ENCODE results near the gene GMNC.
"Not testable (repeated sequence)": the region's sequence is repeated elsewhere in the genome, so short reads cannot be mapped to it uniquely, and the experiment has no call there.

The GMNC gene

DNA sequence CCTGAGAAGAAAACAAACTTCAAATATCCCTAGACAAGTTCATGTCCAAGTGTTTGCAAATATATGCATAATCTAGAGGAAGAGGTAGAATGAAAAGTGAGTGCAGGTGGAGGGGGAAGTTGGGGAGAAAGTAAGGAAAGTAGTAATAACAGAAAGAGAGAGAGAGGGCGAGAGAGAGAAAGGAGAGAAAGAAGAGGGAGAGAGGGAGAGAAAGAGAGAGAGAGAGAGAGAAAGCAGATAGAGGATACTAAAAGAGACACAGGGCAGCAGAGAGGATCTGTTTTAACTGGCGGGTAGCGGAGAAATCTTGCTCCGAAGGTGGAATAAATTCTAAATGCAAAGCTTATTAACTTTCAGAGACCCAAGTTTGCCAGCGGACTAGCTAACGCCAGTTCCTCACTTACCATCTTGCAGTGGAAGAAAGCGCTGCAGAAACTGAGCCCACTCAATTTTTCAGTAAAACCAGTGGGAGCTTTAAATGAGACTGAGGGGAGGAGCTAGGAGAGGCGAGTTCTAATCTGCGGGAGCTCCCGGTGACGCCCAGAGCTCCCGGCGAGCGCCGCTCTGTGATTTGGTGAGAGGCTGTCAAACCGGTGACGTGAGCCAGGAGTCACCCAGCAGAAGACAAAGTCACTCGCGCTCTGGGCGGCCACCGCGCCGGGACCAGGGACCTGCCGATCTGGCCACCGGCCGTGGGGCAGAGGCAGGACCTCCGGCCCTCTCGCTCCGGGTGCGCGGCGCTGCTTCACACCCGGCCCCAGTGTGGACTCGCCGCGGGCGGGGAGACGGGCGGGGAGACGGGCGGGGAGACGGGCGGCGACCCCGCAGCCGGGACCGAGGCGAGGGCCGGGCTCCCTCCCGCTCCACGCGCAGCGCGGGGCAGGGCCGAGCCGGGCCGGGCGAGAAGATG, at the start of gene GMNC:
Gene GMNC (minus strand): TSS at position 486 of the 910 bp plus-strand sequence. CDS start 79 bp downstream, at position 407.
- DNase-seq (ENCODE audit: low read depth), result no peak

DNA sequence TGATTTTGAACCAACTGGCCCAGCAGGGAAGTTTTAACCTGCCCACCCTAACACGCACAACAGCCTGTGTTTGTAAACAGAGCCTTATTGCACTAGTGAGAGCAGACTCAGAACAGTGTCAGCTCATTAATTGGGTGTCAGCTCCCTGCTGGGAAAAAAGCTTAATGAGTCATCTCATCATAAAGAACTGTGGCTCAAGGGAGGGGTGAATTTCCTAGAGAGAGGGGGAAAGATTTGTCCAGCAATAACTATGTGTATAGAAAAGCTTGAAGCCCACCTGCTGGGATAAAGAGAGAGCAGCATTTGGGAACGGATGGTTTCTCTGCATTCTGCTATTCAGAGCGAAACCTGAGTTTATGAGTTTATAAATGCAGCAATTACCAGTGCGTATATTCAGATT, 48.9 kb upstream of the GMNC start:
- DNase-seq (ENCODE audit: low read depth), result no peak

GRCh38 chr3:190909908-190910307, 47.4 kb upstream of the GMNC start:
- DNase-seq (ENCODE audit: low read depth), result no peak

DNA sequence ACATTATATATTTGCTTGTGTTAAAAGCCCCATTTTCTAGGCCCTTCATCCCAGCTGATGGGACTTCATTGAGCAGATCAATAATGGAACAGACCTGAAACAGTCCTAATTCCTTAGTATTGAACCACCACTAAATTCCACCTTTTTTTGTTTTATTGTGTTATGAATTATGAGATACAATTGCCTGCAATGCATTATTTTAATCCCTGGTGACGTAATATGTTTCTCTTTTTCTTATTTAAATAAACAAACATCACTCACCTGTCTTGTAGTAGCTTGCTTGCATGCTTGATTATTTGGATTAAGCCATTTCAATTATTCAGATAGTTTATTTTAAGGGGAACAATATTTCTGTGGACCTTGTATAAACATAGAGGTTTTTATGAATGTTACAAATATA, 40.7 kb upstream of the GMNC start:
- no peak for DNase-seq (ENCODE audit: low read depth)

GRCh38 chr3:190902292-190902691, 39.8 kb upstream of the GMNC start:
- DNase-seq (ENCODE audit: low read depth), result no peak

GRCh38 chr3:190892395-190892902, 30.0 kb upstream of the GMNC start:
- DNase-seq (ENCODE audit: low read depth), result no peak

DNA sequence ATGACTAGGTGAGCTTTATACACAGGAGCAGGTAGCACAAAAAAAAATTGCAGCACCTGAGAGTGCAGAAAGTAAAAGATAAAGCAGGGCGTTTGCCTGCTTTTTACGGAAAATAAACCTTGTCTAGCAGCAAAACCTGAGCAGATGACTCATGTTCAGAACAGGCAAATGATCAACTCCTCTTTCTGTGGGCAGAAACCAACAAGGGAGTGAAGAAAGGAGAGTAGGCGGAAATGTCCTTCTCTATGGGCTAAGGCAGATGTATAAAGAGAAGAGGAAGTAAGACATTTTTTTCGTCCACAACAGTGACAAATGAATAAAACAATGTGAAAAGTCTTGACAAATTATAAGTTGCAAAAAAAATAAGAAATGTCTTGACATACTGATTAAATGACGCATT, 24.5 kb upstream of the GMNC start:
- no peak for DNase-seq (ENCODE audit: low read depth)

DNA sequence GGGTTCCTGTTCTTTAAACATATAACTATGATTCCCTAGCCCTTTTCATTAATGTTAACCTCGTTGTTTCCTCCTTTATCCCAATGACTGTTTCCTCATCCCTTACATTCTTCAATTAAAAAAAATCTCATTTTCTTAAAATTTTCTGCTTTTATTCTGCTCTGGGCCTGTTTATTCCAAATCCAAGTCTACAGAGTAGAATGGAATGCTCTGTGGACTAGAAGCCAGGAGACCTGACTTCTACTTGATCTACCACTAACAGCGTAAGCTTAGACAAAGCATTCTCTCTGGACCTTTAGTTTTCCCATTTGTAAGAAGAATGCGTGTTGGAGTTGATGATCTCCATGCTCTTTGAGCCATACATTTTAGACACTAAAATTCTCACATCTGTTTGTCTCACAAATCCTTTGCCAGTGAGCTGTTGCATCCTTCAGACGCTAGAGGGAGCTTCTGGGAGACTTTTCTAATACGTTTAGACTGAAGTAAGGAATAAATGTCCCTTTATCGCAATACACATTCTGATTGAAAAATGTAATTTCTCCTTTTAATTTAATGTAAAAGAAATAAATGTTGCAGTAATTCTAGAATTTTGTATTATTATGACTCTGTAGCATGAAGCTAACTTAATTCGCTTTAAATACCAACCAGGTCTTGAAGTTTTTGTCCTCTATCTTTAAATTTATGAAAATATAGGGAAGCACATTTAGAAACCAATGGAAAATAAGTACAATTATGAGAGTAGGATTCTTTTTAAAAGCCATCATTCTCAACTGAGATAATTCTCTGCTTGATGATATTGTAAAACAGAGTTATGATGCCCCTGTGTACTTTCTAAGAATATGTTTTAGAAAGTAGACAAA, 21.7 kb upstream of the GMNC start:
- DNase-seq (ENCODE audit: low read depth), result no peak

DNA sequence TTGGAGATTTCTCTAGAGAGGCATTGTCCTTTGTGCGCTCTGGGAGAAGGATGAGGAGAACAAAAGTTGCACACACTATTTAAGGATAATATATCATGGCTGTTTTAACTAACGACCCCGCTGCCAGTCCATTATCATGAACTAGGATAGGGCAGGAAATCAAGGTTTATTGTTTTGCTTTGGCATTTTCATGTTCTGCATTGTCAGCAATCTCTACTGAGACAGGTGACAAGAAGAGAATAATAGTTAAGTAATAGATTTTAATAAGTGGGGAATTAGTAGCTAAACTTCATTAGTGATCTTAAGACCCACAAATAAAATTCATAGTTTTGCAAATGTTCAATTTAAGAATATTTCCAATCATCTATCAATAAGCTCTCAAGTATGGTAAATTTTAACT, 20.6 kb upstream of the GMNC start:
- no peak for DNase-seq (ENCODE audit: low read depth)

GRCh38 chr3:190877925-190878324, 15.4 kb upstream of the GMNC start:
- DNase-seq (ENCODE audit: low read depth), result no peak

- not testable (repeated sequence) for DNase-seq (ENCODE audit: low read depth)
These were observed 13.9 kb upstream of the GMNC start for GRCh38 chr3:190876433-190876832.

DNA sequence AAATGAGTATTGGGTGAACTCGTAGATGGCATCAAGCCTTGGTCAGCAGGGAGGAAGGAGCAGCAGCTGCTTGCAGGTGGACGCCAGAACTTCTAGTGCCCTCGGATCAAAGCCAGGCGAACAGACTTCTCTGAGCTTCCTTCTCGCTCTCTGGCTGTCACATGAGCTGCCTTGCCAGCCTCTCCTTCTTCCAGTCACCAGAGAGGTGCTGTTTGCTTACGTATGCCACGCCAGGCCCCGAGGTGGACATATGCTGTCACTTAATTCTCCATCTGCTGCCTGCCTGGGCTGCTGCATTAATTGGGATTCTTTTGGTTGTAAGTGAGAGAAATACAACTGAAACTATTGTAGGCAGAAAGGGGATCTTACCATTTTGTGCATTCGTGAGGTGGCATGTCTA, 12.6 kb upstream of the GMNC start:
- not testable (repeated sequence) for DNase-seq (ENCODE audit: low read depth)

DNA sequence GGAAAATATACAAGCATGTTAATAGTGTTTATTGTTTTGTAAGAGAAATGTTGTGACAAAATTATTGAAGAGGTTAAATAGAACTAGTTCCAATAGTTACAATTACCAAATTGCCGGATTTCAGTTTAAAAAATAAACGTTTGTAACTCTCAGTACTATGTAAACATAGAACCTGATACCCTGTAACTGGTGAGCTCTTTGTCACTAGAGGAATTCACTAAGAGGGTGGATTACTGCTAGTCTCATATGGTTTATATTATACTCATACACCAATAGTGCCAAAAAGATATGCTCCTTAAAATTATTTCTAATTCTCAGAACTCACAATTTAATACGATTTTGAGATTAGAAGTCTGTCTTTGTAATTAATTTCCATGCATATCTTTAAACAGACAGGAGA, 7.6 kb upstream of the GMNC start:
- no peak for DNase-seq (ENCODE audit: low read depth)

DNA sequence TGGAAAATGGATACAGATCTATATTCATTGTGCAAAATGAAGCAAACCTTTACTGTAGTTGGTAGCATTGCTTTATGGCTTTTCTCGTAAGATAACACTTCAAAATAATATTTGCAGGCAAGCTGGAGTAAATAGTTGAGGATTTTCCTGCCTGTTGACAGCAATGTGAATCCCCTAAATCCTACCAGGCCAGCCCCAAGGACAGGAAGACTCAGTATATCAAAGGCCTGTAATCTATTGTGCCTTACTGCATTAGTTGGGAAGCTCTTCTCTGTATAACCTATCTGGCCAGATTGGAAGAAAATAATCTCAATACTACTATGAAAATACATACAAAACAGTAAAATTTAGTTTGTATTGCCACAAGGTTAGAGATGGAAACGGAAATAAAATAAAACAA, 4.6 kb upstream of the GMNC start:
- no peak for DNase-seq (ENCODE audit: low read depth)

DNA sequence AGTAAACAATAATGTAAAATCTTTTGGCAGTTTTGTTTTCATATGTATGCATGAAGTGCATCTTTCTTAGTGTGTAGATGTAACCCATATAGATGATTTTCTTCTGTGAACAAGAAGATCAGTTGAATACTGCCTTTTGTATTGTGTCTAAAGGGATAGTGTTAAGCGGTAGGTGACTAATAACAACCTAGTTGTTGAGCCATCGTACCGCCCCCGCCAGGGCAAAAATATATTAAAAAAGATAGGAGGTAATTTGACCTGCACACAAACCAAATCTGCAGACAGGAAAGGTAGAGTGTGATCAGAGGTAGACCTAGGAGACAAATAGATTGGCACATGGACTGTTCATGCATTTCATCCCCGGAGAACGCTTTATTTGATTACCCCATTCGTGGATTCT, 3.3 kb upstream of the GMNC start:
- no peak for DNase-seq (ENCODE audit: low read depth)

DNA sequence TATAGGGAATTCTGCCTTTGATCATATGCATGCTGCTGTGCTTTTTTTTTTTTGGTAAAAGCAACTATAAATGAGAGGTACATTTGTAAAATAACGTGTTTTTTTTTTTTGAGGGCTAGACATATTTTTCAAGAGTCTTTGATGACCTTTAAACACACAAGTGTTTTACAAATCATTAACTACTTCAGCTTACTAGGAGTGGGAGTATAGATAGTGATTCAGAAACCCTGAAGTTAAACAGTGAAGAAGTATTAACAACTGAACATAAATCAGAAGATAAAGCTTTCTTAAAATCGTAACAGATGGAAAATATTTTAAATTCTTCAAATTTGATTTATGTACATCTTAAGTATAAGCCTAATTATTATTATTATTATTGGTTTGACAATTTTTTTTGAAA, 2.9 kb upstream of the GMNC start:
- DNase-seq (ENCODE audit: low read depth), result no peak

DNA sequence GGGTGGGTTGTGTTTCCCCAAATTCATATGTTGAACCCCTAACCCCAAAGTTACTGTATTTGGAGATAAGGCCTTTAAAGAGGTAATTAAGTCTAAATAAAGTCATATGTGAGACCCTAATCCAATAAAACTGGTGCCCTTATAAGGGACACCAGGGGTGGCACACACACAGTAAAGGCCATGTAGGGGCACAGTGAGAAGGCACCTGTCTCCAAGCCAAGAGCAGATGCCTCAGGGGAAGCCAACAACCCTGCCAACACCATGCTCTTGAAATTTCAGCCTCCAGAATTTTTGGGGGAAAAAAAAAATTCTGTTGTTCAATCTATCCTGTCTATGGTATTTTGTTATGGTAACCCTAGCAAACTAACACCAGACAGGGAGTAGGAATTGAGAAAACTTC, 1.5 kb upstream of the GMNC start:
- DNase-seq (ENCODE audit: low read depth), result no peak

GRCh38 chr3:190863119-190863465, 598 bp upstream of the GMNC start:
- no peak for DNase-seq (ENCODE audit: low read depth)

DNA sequence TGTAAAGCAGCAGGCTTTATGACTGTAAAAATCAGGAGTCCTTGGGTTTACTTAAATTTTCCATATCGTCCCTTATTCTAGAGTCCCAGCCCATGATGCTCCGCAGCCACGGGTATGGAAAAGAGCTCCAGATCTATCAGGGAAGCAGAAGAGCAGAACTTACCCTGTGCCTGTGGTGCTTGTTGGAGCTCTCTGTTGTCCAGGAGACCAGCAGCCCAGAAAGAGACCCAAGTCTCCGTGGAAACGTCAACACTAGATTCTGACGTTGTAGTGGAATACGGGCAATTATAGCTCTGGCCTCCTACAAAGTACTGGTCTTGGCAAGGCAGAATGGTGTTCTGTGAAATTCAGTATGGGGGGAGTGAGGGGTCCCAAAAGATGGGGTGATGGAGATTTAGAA, 2.0 kb downstream of the GMNC start:
- no peak for DNase-seq (ENCODE audit: low read depth)

GRCh38 chr3:190855151-190855550, 7.3 kb downstream of the GMNC start:
- no peak for DNase-seq (ENCODE audit: low read depth)

DNA sequence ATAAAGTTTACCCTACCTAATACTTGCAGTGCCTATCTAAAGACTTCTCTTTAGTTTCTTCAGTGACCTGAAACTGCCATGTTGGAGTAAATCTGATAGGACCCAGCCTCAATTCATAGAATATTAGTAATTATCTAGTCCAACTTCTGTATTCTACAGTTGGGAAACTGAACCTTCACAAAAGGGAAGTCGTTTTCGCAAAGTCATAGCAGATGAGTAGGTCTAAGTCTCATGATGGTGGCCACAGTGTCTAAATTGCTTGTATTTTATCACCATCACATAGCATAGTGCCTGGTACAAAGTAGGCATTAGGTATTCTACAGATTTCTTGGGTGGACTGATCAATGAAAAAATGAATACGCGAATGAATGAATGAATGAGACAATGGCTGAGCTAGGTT, 8.4 kb downstream of the GMNC start:
- DNase-seq (ENCODE audit: low read depth), result no peak

DNA sequence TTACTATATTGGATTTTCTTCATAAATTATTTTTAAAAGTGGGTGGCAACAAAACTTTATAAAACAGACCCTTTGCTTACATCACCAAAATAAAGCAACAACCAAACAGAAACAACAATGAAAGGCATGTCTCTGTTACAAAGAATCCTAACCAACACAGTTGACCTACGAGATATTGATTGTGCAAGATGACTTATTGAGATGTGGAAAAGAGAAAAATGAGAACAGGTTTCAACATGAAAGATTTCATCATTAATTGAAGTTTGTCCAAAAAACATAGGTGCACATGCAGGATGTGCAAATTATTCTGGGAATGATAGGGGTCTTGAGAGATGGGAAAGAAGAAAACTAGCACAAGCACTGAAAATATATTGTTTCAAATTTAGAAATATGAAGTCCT, 9.0 kb downstream of the GMNC start:
- no peak for DNase-seq (ENCODE audit: low read depth)

- no peak for DNase-seq (ENCODE audit: low read depth)
These were observed 12.9 kb downstream of the GMNC start for GRCh38 chr3:190849607-190850006.
